GM10266 (cell line): ENCODE data around the gene MTMR6.
A peak's percentile ranks its signal among the peaks of the same experiment; 100 is the strongest.

Experiments
- DNase-seq: peaks from one replicate; pipeline ENCODE4 v3.0.0; 2012; ENCODE audit errors: extremely low spot score
- TF ChIP-seq, protein P1 (sequence below): IDR thresholded peaks from 2 replicates; pipeline ENCODE4 v1.5.1; 2012; ENCODE audit warnings: mild to moderate bottlenecking, low read depth; ENCODE audit not compliant: control insufficient read depth, insufficient read depth; ENCODE audit errors: missing control alignments

The MTMR6 gene

DNA sequence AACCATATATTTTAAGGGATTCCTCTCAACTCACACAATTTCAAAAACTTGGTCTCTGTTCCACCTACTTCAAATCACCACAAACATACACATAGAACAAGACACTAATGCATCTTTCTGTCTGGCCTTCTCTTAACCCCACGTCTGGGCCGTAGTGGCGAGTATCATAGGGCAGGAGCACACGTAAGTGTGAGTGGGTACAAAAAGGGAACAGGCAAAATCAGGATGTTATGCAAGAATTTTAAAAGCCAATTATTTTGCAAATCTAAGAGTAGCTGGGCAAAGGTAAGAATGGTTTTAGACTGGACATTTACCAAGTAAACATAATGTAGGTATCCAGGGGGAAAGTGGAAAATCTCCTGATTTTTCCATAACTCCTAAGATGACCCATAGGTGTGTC lies 35.1 kb downstream of the MTMR6 start:
- TF ChIP-seq, protein P1, sequence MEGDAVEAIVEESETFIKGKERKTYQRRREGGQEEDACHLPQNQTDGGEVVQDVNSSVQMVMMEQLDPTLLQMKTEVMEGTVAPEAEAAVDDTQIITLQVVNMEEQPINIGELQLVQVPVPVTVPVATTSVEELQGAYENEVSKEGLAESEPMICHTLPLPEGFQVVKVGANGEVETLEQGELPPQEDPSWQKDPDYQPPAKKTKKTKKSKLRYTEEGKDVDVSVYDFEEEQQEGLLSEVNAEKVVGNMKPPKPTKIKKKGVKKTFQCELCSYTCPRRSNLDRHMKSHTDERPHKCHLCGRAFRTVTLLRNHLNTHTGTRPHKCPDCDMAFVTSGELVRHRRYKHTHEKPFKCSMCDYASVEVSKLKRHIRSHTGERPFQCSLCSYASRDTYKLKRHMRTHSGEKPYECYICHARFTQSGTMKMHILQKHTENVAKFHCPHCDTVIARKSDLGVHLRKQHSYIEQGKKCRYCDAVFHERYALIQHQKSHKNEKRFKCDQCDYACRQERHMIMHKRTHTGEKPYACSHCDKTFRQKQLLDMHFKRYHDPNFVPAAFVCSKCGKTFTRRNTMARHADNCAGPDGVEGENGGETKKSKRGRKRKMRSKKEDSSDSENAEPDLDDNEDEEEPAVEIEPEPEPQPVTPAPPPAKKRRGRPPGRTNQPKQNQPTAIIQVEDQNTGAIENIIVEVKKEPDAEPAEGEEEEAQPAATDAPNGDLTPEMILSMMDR = no peak
- no peak for DNase-seq

DNA sequence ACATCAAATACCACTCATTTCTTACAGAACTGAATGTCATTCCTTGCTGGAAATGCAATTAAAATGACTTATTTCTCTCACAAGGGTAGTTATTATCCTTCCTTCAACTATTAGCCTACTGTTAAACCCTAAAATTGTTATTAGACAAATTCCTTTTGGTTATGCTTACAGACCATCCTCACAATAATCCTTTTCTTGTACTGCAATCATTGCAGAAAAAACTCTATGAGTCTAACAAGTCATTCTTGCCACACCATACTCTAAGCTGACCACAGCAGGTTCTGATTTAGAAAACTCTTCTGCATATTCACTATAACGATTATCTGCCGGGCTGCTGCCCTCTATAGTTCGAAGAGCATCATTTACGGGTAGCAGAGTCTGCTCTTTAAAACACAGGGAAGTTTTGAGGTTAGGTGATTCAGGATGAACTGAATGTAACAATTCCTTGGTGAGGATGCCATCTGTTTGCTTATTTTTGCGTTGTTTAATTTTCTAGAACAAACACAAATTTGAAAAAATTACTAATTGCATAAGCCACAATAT lies 38.2 kb downstream of the MTMR6 start:
- peak; percentile 12 for DNase-seq
- TF ChIP-seq, protein P1 = peak; percentile 68

DNA sequence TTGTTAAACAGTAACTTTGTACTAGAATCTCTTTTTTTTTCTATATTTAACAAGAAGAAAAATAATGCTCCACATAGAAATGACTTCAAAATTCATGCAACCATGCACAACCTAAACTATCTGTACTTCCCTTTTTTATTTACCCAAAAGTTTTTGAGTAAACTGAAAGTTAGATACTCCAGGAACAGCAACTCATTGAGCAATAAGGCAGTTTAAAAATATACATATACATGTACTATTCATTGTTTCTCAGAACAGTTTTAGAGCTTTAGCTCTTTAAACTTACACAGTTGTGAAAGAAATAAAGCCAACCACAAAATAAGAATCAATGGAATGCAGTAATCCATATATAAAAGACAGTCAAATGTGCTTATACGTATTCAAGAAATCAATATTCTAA lies 39.2 kb downstream of the MTMR6 start:
- TF ChIP-seq, protein P1 = no peak
- no peak for DNase-seq

DNA sequence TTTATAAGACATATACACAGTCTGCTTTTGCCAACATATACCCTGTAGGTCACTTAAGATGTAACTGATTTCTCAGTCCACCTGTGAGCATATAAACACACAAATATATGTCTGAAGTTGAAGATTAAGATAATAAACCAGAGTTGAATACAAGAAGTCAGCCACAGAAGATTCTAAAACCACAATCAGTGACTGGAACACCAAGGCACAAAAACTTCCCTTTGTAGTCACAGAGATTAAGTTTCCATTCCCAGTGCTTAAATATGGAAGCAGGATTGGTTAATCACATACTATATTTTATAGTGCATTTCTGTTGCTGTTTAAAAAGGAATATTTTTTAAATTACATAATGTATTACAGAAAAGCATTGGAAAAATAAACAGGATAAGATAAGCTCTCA lies 39.9 kb downstream of the MTMR6 start:
- DNase-seq = no peak
- TF ChIP-seq, protein P1 = no peak

DNA sequence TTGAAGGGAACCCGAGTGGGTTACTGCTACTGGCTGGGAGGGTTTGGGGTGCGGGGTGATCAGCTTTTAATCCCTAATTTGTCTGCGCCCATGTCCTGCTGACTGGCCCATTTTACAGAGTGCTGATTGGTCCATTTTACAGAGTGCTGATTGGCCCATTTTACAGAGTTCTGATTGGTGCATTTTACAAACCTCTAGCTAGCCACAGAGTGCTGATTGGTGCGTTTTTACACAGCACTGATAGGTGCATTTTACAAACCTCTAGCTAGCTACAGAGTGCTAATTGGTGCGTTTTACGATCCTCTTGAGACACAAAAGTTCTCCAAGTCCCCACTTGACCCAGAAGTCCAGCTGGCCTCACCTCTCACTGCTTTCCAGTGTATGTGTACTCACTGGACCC lies 43.2 kb downstream of the MTMR6 start:
- TF ChIP-seq, protein P1 = no peak

DNA sequence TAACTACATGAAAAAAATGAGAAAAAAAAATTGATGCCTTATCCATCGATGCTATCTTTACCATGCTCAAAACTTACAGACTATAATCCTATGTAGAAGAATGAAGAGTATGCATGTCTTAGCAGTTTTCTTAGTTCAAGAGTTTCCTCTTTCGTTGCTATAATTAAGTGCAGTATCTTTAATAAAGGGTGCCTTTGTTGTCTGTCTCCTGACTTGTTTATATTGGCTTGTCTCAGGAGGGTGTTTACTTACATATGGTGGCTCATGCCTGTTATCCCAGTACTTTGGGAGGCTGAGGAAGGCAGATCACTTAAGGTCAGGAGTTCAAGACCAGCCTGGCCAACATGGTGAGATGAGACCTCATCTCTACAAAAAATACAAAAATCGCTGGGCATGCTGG lies 44.3 kb downstream of the MTMR6 start:
- DNase-seq = no peak
- TF ChIP-seq, protein P1 = no peak

More for the DNA sequence above, 43.2 kb downstream of the MTMR6 start:
- no peak for DNase-seq

DNA sequence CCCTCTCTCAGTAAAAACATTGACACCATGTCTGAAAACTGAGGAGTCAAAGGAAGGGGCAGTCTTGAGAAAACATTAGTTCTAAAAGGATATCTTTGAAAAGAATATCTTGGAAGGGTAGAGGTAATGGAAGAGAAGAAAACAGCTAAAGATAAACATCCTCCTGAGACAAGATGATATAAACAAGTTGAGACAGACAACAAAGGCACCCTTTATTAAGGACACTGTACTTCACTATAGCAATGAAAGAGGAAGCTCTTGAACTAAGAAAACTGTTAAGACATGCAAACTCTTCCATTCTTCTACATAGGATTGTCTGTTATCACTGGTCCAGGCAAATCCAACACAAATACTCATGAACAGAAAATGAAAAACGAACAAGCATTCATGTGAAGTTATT lies 46.3 kb downstream of the MTMR6 start:
- TF ChIP-seq, protein P1 = no peak
- DNase-seq = no peak
